ENCODE results near the gene RNF217. TPM values are rescaled to one million over a fixed set of nuclear protein-coding genes. Genes with fewer than 3 reads are reported as not detected.
"Not testable (repeated sequence)": the region's sequence is repeated elsewhere in the genome, so short reads cannot be mapped to it uniquely, and the experiment has no call there.

RNF217 gene, protein sequence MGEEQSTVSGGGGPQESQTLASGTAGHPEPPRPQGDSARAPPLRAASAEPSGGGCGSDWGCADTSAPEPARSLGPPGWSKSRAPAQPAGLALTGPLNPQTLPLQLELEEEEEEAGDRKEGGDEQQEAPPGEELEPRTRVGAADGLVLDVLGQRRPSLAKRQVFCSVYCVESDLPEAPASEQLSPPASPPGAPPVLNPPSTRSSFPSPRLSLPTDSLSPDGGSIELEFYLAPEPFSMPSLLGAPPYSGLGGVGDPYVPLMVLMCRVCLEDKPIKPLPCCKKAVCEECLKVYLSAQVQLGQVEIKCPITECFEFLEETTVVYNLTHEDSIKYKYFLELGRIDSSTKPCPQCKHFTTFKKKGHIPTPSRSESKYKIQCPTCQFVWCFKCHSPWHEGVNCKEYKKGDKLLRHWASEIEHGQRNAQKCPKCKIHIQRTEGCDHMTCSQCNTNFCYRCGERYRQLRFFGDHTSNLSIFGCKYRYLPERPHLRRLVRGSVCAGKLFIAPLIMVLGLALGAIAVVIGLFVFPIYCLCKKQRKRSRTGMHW
- total RNA-seq = 18.7 TPM
- polyA plus RNA-seq (ENCODE audit: insufficient read depth, low read depth, low replicate concordance) = 3.1 TPM
- long read RNA-seq, donor 1 = 0 reads
- long read RNA-seq, donor 2 = 0 reads
- long read RNA-seq, donor 3 = 0 reads
- long read RNA-seq, donor 4 = 0 reads
- long read RNA-seq, donor 5 = 0 reads
- long read RNA-seq, donor 6, full-length matches to known transcripts = 1 of 1 reads
- long read RNA-seq, donor 6, partial matches to known transcripts = 0 of 1 reads
- long read RNA-seq, donor 6, other reads (novel, unspliced or antisense) = 0 of 1 reads
- long read RNA-seq, donor 7, full-length matches to known transcripts = 3 of 15 reads
- long read RNA-seq, donor 7, partial matches to known transcripts = 1 of 15 reads
- long read RNA-seq, donor 7, other reads (novel, unspliced or antisense) = 11 of 15 reads
- long read RNA-seq, donor 8, full-length matches to known transcripts = 1 of 1 reads
- long read RNA-seq, donor 8, partial matches to known transcripts = 0 of 1 reads
- long read RNA-seq, donor 8, other reads (novel, unspliced or antisense) = 0 of 1 reads
- long read RNA-seq, donor 9 = 0 reads
- long read RNA-seq, donor 10 = 0 reads

- Histone ChIP-seq H3K27ac (ENCODE audit: low read depth in 2 of 2, low read length in 2 of 2) (peak within 1 kb of the TSS; percentile 71 to 73), H3K9me3 (ENCODE audit: control insufficient read depth in 2 of 3, insufficient read depth in 1 of 3, low read length in 3 of 3) (no peaks in the 10 kb centered on the region), H3K4me3 (ENCODE audit: low read length in 3 of 3) (peak within 1 kb of the TSS; percentile 62 to 81 (median 79)), H3K9ac (ENCODE audit: low read length in 3 of 3) (peak within 1 kb of the TSS; percentile 61 to 77 (median 66)), H3K4me1 (ENCODE audit: control insufficient read depth in 2 of 3, insufficient read depth in 2 of 3, low read depth in 1 of 3, low read length in 3 of 3) (peaks cover 0 to 4% (median 0%) of the 10 kb centered on the region in 3 donors), H3K36me3 (ENCODE audit: control insufficient read depth in 2 of 3, insufficient read depth in 3 of 3, low read length in 3 of 3) (no peaks in the 10 kb centered on the region), H3K27me3 (ENCODE audit: control insufficient read depth, insufficient read depth, low read length) (no peaks in the 10 kb centered on the region)
- peak; percentile 76 to 87 (median 81) for DNase-seq
- intact Hi-C loops (cut with DNase I) = no loop called here
- TF ChIP-seq, protein P1, sequence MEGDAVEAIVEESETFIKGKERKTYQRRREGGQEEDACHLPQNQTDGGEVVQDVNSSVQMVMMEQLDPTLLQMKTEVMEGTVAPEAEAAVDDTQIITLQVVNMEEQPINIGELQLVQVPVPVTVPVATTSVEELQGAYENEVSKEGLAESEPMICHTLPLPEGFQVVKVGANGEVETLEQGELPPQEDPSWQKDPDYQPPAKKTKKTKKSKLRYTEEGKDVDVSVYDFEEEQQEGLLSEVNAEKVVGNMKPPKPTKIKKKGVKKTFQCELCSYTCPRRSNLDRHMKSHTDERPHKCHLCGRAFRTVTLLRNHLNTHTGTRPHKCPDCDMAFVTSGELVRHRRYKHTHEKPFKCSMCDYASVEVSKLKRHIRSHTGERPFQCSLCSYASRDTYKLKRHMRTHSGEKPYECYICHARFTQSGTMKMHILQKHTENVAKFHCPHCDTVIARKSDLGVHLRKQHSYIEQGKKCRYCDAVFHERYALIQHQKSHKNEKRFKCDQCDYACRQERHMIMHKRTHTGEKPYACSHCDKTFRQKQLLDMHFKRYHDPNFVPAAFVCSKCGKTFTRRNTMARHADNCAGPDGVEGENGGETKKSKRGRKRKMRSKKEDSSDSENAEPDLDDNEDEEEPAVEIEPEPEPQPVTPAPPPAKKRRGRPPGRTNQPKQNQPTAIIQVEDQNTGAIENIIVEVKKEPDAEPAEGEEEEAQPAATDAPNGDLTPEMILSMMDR (IDR thresholded peaks at IDR 0.05; ENCODE audit: borderline replicate concordance, extremely low read depth, insufficient read depth) = no peak
- no peak for FAIRE-seq
These were observed at the start of gene RNF217 for GRCh38 chr6:124961777-124962638. RNF217 (plus strand) TSS chr6:124962437; CDS start chr6:124962545, 108 bp downstream.

GRCh38 chr6:124913056-124913455, 49.2 kb upstream of the RNF217 start:
- H3K9me3 ChIP-seq (ENCODE audit: control insufficient read depth in 2 of 3, insufficient read depth in 1 of 3, low read length in 3 of 3) = no peaks in the 10 kb centered on the region
- FAIRE-seq (no peak), DNase-seq (no peak)
- no peak overlapping the region for H3K9ac ChIP-seq (ENCODE audit: low read length in 3 of 3)
- TF ChIP-seq, protein P1 (IDR thresholded peaks at IDR 0.05; ENCODE audit: borderline replicate concordance, extremely low read depth, insufficient read depth) = no peak
- intact Hi-C loops (cut with DNase I) = no loop called here
- no peaks in the 10 kb centered on the region for H3K27me3 ChIP-seq (ENCODE audit: control insufficient read depth, insufficient read depth, low read length)
- no peak overlapping the region for H3K4me3 ChIP-seq (ENCODE audit: low read length in 3 of 3)
- H3K36me3 ChIP-seq (ENCODE audit: control insufficient read depth in 2 of 3, insufficient read depth in 3 of 3, low read length in 3 of 3) = no peaks in the 10 kb centered on the region
- H3K27ac ChIP-seq (ENCODE audit: low read depth in 2 of 2, low read length in 2 of 2) = no peak overlapping the region
- H3K4me1 ChIP-seq (ENCODE audit: control insufficient read depth in 2 of 3, insufficient read depth in 2 of 3, low read depth in 1 of 3, low read length in 3 of 3) = no peaks in the 10 kb centered on the region

DNA sequence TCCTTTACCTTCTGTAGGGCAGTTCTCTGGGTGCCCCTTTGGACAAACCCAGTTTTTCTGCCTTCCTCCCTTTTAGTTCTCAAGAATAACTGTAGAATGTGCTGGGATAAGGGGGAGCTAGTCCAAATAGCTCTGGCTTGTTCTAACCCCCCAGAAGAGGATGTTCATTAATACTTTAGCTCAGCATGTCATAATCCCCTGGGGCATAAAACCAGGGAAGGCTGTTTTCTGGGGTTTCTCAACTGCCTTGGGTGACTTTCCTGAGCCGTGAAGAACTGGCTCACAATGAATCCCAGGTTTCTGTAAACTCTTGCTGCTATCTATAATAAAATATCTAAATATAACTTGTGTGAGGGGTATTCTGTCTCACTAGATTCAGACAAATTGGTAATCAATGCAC, 44.5 kb upstream of the RNF217 start:
- Histone ChIP-seq H3K9ac (ENCODE audit: low read length in 3 of 3) (no peak overlapping the region), H3K27ac (ENCODE audit: low read depth in 2 of 2, low read length in 2 of 2) (no peak overlapping the region), H3K9me3 (ENCODE audit: control insufficient read depth in 2 of 3, insufficient read depth in 1 of 3, low read length in 3 of 3) (no peaks in the 10 kb centered on the region), H3K4me3 (ENCODE audit: low read length in 3 of 3) (no peak overlapping the region), H3K36me3 (ENCODE audit: control insufficient read depth in 2 of 3, insufficient read depth in 3 of 3, low read length in 3 of 3) (no peaks in the 10 kb centered on the region), H3K27me3 (ENCODE audit: control insufficient read depth, insufficient read depth, low read length) (no peaks in the 10 kb centered on the region), H3K4me1 (ENCODE audit: control insufficient read depth in 2 of 3, insufficient read depth in 2 of 3, low read depth in 1 of 3, low read length in 3 of 3) (no peaks in the 10 kb centered on the region)
- TF ChIP-seq, protein P1 (IDR thresholded peaks at IDR 0.05; ENCODE audit: borderline replicate concordance, extremely low read depth, insufficient read depth) = no peak
- FAIRE-seq (no peak), DNase-seq (no peak)
- intact Hi-C loops (cut with DNase I) = no loop called here

- H3K36me3 ChIP-seq (ENCODE audit: control insufficient read depth in 2 of 3, insufficient read depth in 3 of 3, low read length in 3 of 3); intact Hi-C loops (cut with DNase I); H3K27me3 ChIP-seq (ENCODE audit: control insufficient read depth, insufficient read depth, low read length); H3K9ac ChIP-seq (ENCODE audit: low read length in 3 of 3); FAIRE-seq; H3K27ac ChIP-seq (ENCODE audit: low read depth in 2 of 2, low read length in 2 of 2); H3K4me3 ChIP-seq (ENCODE audit: low read length in 3 of 3); H3K9me3 ChIP-seq (ENCODE audit: control insufficient read depth in 2 of 3, insufficient read depth in 1 of 3, low read length in 3 of 3); DNase-seq; H3K4me1 ChIP-seq (ENCODE audit: control insufficient read depth in 2 of 3, insufficient read depth in 2 of 3, low read depth in 1 of 3, low read length in 3 of 3): not testable (repeated sequence)
These were observed 42.5 kb upstream of the RNF217 start for GRCh38 chr6:124919703-124920102.

Data from kidney (tissue), 22 donors.